GM23338 (cell line): Measurements from ENCODE around the gene PRDM1. TPM values are rescaled to one million over a fixed set of nuclear protein-coding genes. Genes with fewer than 3 reads are reported as not detected.

Experiments used
- ATAC-seq: fragments of 200-7000 bp; cut with Tn5 transposase; 3 replicates; pipeline ENCODE4 v1.9.1; 2020
- DNase-seq: peaks from one replicate; pipeline ENCODE4 v3.0.0-alpha.2; 2015; ENCODE audit warnings: low spot score
- H2AFZ ChIP-seq: fragments of 200-600 bp; sonication (generic); 2 replicates; pipeline ENCODE4 v1.8.0; 2016; ENCODE audit warnings: antibody characterized with exemption, mild to moderate bottlenecking, moderate library complexity
- H3F3A ChIP-seq: fragments of 200-600 bp; sonication (generic); replicated peaks from 2 replicates; pipeline ENCODE4 v1.8.0; 2017; ENCODE audit warnings: antibody characterized with exemption, mixed run types, low read depth
- H3K27ac ChIP-seq: fragments of 200-600 bp; sonication (generic); 2 replicates; pipeline ENCODE4 v1.6.1; 2016; ENCODE audit warnings: low read depth
- H3K27me3 ChIP-seq: fragments of 200-600 bp; sonication (generic); 2 replicates; pipeline ENCODE4 v1.8.0; 2016; ENCODE audit warnings: mild to moderate bottlenecking, mixed run types, moderate library complexity; ENCODE audit not compliant: insufficient read depth
- H3K36me3 ChIP-seq: fragments of 200-600 bp; sonication (generic); 2 replicates; pipeline ENCODE4 v1.8.0; 2016; ENCODE audit warnings: mild to moderate bottlenecking; ENCODE audit not compliant: insufficient read depth
- H3K4me1 ChIP-seq: fragments of 200-600 bp; sonication (generic); 2 replicates; pipeline ENCODE4 v1.8.0; 2016; ENCODE audit warnings: mild to moderate bottlenecking, moderate library complexity; ENCODE audit not compliant: insufficient read depth
- H3K4me2 ChIP-seq: fragments of 200-600 bp; sonication (generic); 2 replicates; pipeline ENCODE4 v1.7.1; 2017; ENCODE audit warnings: mixed run types
- H3K4me3 ChIP-seq: fragments of 200-600 bp; sonication (generic); 2 replicates; pipeline ENCODE4 v1.6.1; 2016; ENCODE audit warnings: mixed run types
- H3K79me2 ChIP-seq: fragments of 200-600 bp; sonication (generic); replicated peaks from 2 replicates; pipeline ENCODE4 v1.8.0; 2017; ENCODE audit warnings: mild to moderate bottlenecking; ENCODE audit not compliant: insufficient read depth
- H3K9me2 ChIP-seq: fragments of 200-600 bp; sonication (generic); 2 replicates; pipeline ENCODE4 v1.8.0; 2017; ENCODE audit not compliant: insufficient read depth
- H4K20me1 ChIP-seq: fragments of 200-600 bp; sonication (generic); replicated peaks from 2 replicates; pipeline ENCODE4 v1.8.0; 2017; ENCODE audit warnings: mild to moderate bottlenecking; ENCODE audit not compliant: insufficient read depth
- H3K27ac Mint-ChIP-seq: 2 replicates; pipeline ENCODE4 v1.8.0; 2020; ENCODE audit warnings: inconsistent platforms, mild to moderate bottlenecking, moderate library complexity, mixed read lengths
- H3K27me3 Mint-ChIP-seq: 3 replicates; pipeline ENCODE4 v1.8.0; 2022; ENCODE audit warnings: low read depth, mild to moderate bottlenecking, moderate library complexity, mixed read lengths, inconsistent platforms; ENCODE audit not compliant: insufficient read depth, poor library complexity
- H3K36me3 Mint-ChIP-seq: 3 replicates; pipeline ENCODE4 v1.8.0; 2021; ENCODE audit warnings: low read depth, mild to moderate bottlenecking, inconsistent platforms, moderate library complexity, mixed read lengths
- H3K4me1 Mint-ChIP-seq: 3 replicates; pipeline ENCODE4 v1.8.0; 2020; ENCODE audit warnings: mild to moderate bottlenecking, inconsistent platforms, mixed read lengths
- H3K4me3 Mint-ChIP-seq: 3 replicates; pipeline ENCODE4 v1.8.0; 2021; ENCODE audit warnings: moderate library complexity, mild to moderate bottlenecking, inconsistent platforms, mixed read lengths
- H3K9me3 Mint-ChIP-seq: 3 replicates; pipeline ENCODE4 v1.8.0; 2020; ENCODE audit warnings: moderate library complexity, mild to moderate bottlenecking, inconsistent platforms, mixed read lengths
- CREB1 ChIP-seq: fragments of 250-450 bp; sonication (Bioruptor Pico); IDR thresholded peaks from 2 replicates; pipeline ENCODE4 v1.5.0; 2020; ENCODE audit warnings: low read depth, mild to moderate bottlenecking, moderate library complexity
- EZH2 ChIP-seq: fragments of 200-600 bp; sonication (generic); IDR thresholded peaks from one replicate; pipeline ENCODE4 v1.8.0; 2017; ENCODE audit warnings: antibody characterized with exemption, mild to moderate bottlenecking, low read depth; ENCODE audit not compliant: unreplicated experiment
- JUNB ChIP-seq: IDR thresholded peaks from one replicate; pipeline ENCODE4 v1.6.1; 2016; ENCODE audit warnings: antibody characterized with exemption; ENCODE audit not compliant: unreplicated experiment
- STAT1 ChIP-seq: IDR thresholded peaks from one replicate; pipeline ENCODE4 v1.6.1; 2016; ENCODE audit warnings: antibody characterized with exemption; ENCODE audit not compliant: unreplicated experiment
- polyA plus RNA-seq: library from polyadenylated mRNA; unstranded; fragments of >200 nt; fragmentation: Nextera tagmentation; extraction: Ambion mirVana; gene quantifications from 2 replicates; pipeline ENCODE4 v1.2.1, GENCODE V29; 2016
- total RNA-seq: library from RNA; depleted of rRNA; stranded (reverse); fragments of >200 nt; shearing (Covaris generic); gene quantifications from 2 replicates; pipeline ENCODE4 v1.2.3, GENCODE V29; 2014
- TF ChIP-seq, protein P1 (sequence below): fragments of 250-450 bp; sonication (Bioruptor Pico); IDR thresholded peaks from 2 replicates; pipeline ENCODE4 v1.5.0; 2020; ENCODE audit warnings: mild to moderate bottlenecking, moderate library complexity
- TF ChIP-seq, protein P2 (sequence below), 2 experiments: fragments of 200-600 bp in 1 of 2; sonication (generic) in 1 of 2; conservative IDR thresholded peaks; 2 replicates each; pipeline versions ENCODE4 v1.5.1 to v1.6.1; 2016 to 2017; ENCODE audit warnings: antibody characterized with exemption in 2 of 2, low read depth in 2 of 2, mild to moderate bottlenecking in 2 of 2, moderate library complexity in 1 of 2

The PRDM1 gene
- total and polyA plus RNA-seq, 2 experiments from 2014 or later: 0.65 to 0.73 TPM

DNA sequence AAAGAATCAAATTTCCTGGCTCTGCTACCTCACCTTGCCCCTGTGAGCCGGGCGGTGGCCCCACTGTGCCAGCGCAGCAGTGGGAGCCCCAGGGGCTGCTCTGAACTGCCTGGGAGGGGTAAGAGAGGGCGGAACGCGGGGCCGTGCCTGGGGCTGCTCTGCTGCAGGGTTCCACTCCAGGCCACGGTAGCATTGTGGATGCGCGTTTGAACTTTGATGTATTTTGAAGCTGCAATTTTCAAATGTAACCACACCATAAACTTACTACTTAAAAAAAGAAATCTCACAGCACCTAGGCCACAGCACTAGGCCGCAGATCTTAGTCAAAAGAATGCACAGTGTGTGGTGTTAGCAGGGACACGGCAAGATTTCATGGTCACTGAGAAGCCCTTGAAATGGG is 57.5 kb downstream of the PRDM1 start:
- H3K79me2 ChIP-seq: no peaks in the 10 kb centered on the region
- Mint-ChIP-seq H3K36me3 (no peaks in the 10 kb centered on the region), H3K4me1 (peaks cover 30% of the 10 kb centered on the region)

DNA sequence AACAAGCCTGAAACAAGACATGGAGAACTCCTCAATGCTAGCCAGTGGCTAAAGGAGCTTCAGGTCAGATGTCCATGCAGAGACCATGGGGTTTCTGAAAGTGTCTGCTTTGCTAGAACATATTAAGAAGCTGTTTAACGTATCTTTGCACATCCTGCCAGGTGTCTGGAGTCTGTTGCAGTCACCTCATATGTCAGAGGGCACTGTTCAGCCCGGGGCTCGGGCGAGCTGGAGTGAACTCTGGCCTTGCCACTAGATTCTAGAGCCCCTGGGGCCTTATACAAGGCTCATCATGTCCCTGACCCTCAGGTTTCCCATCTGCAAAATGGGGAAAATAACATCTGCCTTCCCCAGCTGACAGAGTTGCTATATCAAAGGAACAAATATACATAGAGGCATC is 59.0 kb downstream of the PRDM1 start:
- H3K4me3 Mint-ChIP-seq: no peak overlapping the region

More for the DNA sequence above, 57.5 kb downstream of the PRDM1 start:
- H3K4me1 ChIP-seq: peaks cover 9% of the 10 kb centered on the region; the same call in 1 of the 2 replicates
- H2AFZ ChIP-seq: peak overlapping the region; percentile 52; the same call in 1 of the 2 replicates
- ATAC-seq (peak; percentile 52), DNase-seq (no peak)
- H3K4me3 ChIP-seq: no peak overlapping the region
- Mint-ChIP-seq H3K9me3 (no peaks in the 10 kb centered on the region), H3K27ac (no peak overlapping the region), H3K27me3 (peaks cover 2% of the 10 kb centered on the region), H3K4me3 (no peak overlapping the region)
- H3K27me3 ChIP-seq: no peaks in the 10 kb centered on the region
- TF ChIP-seq STAT1: no peak
- H3K27ac ChIP-seq: no peak overlapping the region
- H3F3A ChIP-seq: no peaks in the 10 kb centered on the region
- H3K4me2 ChIP-seq: no peak overlapping the region
- no peaks in the 10 kb centered on the region for H3K9me2 ChIP-seq
- H3K36me3 ChIP-seq: no peaks in the 10 kb centered on the region
- no peaks in the 10 kb centered on the region for H4K20me1 ChIP-seq

DNA sequence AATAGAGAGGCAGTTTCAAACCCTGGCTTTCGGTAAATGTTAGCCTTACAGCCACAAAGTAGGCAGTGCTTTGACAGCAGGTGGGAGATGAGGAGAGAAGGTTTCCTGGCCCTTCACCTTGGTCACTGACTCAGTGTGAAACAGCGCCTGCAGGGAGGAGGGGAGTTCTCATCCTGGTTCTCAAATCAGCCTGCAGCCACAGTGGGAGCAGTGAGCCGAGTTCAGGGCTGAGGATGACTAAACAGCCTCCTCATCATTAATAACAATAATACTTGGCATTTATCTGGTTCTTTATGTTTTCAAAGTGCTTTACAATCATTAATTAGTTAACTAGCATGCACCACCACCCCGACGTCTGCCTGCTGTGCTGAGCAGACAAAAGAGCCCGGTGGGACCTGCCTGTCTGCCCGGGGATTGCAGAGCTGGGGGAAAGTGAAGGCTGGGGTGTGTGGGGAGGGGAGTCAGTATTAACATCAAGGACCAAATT is 59.6 kb downstream of the PRDM1 start:
- Histone ChIP-seq H3K79me2 (no peaks in the 10 kb centered on the region), H3K9me2 (no peaks in the 10 kb centered on the region), H3K27me3 (no peaks in the 10 kb centered on the region), H3K4me1 (peaks cover 9% of the 10 kb centered on the region; the same call in 1 of the 2 replicates), H3F3A (no peaks in the 10 kb centered on the region), H3K4me3 (no peak overlapping the region), H3K4me2 (no peak overlapping the region), H3K36me3 (no peaks in the 10 kb centered on the region), H2AFZ (peak overlapping the region; percentile 89), H4K20me1 (no peaks in the 10 kb centered on the region), H3K27ac (no peak overlapping the region)
- H3K4me1 Mint-ChIP-seq: peaks cover 30% of the 10 kb centered on the region
- no peak overlapping the region for H3K27ac Mint-ChIP-seq
- ATAC-seq (peak; percentile 79), DNase-seq (no peak)
- no peaks in the 10 kb centered on the region for H3K9me3 Mint-ChIP-seq
- TF ChIP-seq JUNB: no peak
- TF ChIP-seq, protein P1, sequence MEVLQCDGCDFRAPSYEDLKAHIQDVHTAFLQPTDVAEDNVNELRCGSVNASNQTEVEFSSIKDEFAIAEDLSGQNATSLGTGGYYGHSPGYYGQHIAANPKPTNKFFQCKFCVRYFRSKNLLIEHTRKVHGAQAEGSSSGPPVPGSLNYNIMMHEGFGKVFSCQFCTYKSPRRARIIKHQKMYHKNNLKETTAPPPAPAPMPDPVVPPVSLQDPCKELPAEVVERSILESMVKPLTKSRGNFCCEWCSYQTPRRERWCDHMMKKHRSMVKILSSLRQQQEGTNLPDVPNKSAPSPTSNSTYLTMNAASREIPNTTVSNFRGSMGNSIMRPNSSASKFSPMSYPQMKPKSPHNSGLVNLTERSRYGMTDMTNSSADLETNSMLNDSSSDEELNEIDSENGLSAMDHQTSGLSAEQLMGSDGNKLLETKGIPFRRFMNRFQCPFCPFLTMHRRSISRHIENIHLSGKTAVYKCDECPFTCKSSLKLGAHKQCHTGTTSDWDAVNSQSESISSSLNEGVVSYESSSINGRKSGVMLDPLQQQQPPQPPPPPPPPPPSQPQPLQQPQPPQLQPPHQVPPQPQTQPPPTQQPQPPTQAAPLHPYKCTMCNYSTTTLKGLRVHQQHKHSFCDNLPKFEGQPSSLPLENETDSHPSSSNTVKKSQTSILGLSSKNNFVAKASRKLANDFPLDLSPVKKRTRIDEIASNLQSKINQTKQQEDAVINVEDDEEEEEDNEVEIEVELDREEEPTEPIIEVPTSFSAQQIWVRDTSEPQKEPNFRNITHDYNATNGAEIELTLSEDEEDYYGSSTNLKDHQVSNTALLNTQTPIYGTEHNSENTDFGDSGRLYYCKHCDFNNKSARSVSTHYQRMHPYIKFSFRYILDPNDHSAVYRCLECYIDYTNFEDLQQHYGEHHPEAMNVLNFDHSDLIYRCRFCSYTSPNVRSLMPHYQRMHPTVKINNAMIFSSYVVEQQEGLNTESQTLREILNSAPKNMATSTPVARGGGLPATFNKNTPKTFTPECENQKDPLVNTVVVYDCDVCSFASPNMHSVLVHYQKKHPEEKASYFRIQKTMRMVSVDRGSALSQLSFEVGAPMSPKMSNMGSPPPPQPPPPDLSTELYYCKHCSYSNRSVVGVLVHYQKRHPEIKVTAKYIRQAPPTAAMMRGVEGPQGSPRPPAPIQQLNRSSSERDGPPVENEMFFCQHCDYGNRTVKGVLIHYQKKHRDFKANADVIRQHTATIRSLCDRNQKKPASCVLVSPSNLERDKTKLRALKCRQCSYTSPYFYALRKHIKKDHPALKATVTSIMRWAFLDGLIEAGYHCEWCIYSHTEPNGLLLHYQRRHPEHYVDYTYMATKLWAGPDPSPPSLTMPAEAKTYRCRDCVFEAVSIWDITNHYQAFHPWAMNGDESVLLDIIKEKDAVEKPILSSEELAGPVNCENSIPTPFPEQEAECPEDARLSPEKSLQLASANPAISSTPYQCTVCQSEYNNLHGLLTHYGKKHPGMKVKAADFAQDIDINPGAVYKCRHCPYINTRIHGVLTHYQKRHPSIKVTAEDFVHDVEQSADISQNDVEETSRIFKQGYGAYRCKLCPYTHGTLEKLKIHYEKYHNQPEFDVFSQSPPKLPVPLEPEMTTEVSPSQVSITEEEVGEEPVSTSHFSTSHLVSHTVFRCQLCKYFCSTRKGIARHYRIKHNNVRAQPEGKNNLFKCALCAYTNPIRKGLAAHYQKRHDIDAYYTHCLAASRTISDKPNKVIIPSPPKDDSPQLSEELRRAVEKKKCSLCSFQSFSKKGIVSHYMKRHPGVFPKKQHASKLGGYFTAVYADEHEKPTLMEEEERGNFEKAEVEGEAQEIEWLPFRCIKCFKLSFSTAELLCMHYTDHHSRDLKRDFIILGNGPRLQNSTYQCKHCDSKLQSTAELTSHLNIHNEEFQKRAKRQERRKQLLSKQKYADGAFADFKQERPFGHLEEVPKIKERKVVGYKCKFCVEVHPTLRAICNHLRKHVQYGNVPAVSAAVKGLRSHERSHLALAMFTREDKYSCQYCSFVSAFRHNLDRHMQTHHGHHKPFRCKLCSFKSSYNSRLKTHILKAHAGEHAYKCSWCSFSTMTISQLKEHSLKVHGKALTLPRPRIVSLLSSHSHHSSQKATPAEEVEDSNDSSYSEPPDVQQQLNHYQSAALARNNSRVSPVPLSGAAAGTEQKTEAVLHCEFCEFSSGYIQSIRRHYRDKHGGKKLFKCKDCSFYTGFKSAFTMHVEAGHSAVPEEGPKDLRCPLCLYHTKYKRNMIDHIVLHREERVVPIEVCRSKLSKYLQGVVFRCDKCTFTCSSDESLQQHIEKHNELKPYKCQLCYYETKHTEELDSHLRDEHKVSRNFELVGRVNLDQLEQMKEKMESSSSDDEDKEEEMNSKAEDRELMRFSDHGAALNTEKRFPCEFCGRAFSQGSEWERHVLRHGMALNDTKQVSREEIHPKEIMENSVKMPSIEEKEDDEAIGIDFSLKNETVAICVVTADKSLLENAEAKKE (CRISPR knock-in tag): no peak
- no peak for TF ChIP-seq CREB1 (CRISPR knock-in tag)
- no peak for TF ChIP-seq EZH2
- peaks cover 2% of the 10 kb centered on the region for H3K27me3 Mint-ChIP-seq
- no peaks in the 10 kb centered on the region for H3K36me3 Mint-ChIP-seq
- H3K4me3 Mint-ChIP-seq: no peak overlapping the region

More for the DNA sequence above, 59.0 kb downstream of the PRDM1 start:
- Histone ChIP-seq H3F3A (no peaks in the 10 kb centered on the region), H2AFZ (no peak overlapping the region), H4K20me1 (no peaks in the 10 kb centered on the region), H3K27me3 (no peaks in the 10 kb centered on the region), H3K36me3 (no peaks in the 10 kb centered on the region), H3K4me1 (peaks cover 9% of the 10 kb centered on the region; the same call in 1 of the 2 replicates), H3K4me3 (no peak overlapping the region), H3K4me2 (no peak overlapping the region), H3K9me2 (no peaks in the 10 kb centered on the region), H3K27ac (no peak overlapping the region), H3K79me2 (no peaks in the 10 kb centered on the region)
- ATAC-seq: no peak
- Mint-ChIP-seq H3K4me1 (peaks cover 30% of the 10 kb centered on the region), H3K27me3 (peaks cover 2% of the 10 kb centered on the region), H3K36me3 (no peaks in the 10 kb centered on the region), H3K27ac (no peak overlapping the region), H3K9me3 (no peaks in the 10 kb centered on the region)
- TF ChIP-seq, protein P2, sequence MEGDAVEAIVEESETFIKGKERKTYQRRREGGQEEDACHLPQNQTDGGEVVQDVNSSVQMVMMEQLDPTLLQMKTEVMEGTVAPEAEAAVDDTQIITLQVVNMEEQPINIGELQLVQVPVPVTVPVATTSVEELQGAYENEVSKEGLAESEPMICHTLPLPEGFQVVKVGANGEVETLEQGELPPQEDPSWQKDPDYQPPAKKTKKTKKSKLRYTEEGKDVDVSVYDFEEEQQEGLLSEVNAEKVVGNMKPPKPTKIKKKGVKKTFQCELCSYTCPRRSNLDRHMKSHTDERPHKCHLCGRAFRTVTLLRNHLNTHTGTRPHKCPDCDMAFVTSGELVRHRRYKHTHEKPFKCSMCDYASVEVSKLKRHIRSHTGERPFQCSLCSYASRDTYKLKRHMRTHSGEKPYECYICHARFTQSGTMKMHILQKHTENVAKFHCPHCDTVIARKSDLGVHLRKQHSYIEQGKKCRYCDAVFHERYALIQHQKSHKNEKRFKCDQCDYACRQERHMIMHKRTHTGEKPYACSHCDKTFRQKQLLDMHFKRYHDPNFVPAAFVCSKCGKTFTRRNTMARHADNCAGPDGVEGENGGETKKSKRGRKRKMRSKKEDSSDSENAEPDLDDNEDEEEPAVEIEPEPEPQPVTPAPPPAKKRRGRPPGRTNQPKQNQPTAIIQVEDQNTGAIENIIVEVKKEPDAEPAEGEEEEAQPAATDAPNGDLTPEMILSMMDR (conservative IDR thresholded peaks at IDR 0.05; ENCODE audit: low read depth in 2 of 2): no peak
- no peak for TF ChIP-seq CREB1 (CRISPR knock-in tag)
- DNase-seq: no peak
